NCI-H82 (cell line): Measurements from ENCODE around the gene PRKRA.
A peak's percentile ranks its signal among the peaks of the same experiment; 100 is the strongest.
"Not testable (repeated sequence)": the region's sequence is repeated elsewhere in the genome, so short reads cannot be mapped to it uniquely, and the experiment has no call there.

Experiments
- DNase-seq: peaks from one replicate; lab custom pipeline; 2025; lab: John Stamatoyannopoulos, UW

PRKRA gene

GRCh38 chr2:178457390-178457886 is 6.5 kb upstream of the PRKRA start:
- no peak for DNase-seq

GRCh38 chr2:178455947-178456346 is 5.0 kb upstream of the PRKRA start:
- no peak for DNase-seq

GRCh38 chr2:178452870-178453269 is 1.9 kb upstream of the PRKRA start:
- peak; percentile 13 for DNase-seq

- DNase-seq, result no peak
Observed at GRCh38 chr2:178452334-178452733, 1.4 kb upstream of the PRKRA start.

- no peak for DNase-seq
Observed at GRCh38 chr2:178450524-178450773, 526 bp downstream of the PRKRA start.

- no peak for DNase-seq
Observed at GRCh38 chr2:178449700-178450523, 1.1 kb downstream of the PRKRA start.

- no peak for DNase-seq
Observed at GRCh38 chr2:178448968-178449661, 1.9 kb downstream of the PRKRA start.

- no peak for DNase-seq
Observed at GRCh38 chr2:178441426-178441825, 9.5 kb downstream of the PRKRA start.

- DNase-seq, result no peak
Observed at GRCh38 chr2:178436662-178437061, 14.3 kb downstream of the PRKRA start.

- DNase-seq, result peak; percentile 35
Observed at GRCh38 chr2:178429336-178429735, 21.6 kb downstream of the PRKRA start.

- DNase-seq, result no peak
Observed at GRCh38 chr2:178428396-178428806, 22.6 kb downstream of the PRKRA start.

GRCh38 chr2:178427458-178427857 is 23.5 kb downstream of the PRKRA start:
- no peak for DNase-seq

- DNase-seq, result no peak
Observed at GRCh38 chr2:178426388-178426787, 24.6 kb downstream of the PRKRA start.

- DNase-seq, result no peak
Observed at GRCh38 chr2:178425255-178425827, 25.6 kb downstream of the PRKRA start.

- not testable (repeated sequence) for DNase-seq
Observed at GRCh38 chr2:178423746-178424145, 27.2 kb downstream of the PRKRA start.

- DNase-seq, result no peak
Observed at GRCh38 chr2:178422097-178422496, 28.9 kb downstream of the PRKRA start.

- DNase-seq, result no peak
Observed at GRCh38 chr2:178420463-178420999, 30.4 kb downstream of the PRKRA start.

GRCh38 chr2:178419123-178419522 is 31.9 kb downstream of the PRKRA start:
- DNase-seq, result peak; percentile 15

GRCh38 chr2:178418426-178418825 is 32.5 kb downstream of the PRKRA start:
- DNase-seq, result no peak

- no peak for DNase-seq
Observed at GRCh38 chr2:178417916-178418315, 33.1 kb downstream of the PRKRA start.

GRCh38 chr2:178415979-178416378 is 35.0 kb downstream of the PRKRA start:
- no peak for DNase-seq

- peak; percentile 98 for DNase-seq
Observed at GRCh38 chr2:178414266-178415247, 36.4 kb downstream of the PRKRA start.
